ENCODE results near the gene FAM162A.

DNA sequence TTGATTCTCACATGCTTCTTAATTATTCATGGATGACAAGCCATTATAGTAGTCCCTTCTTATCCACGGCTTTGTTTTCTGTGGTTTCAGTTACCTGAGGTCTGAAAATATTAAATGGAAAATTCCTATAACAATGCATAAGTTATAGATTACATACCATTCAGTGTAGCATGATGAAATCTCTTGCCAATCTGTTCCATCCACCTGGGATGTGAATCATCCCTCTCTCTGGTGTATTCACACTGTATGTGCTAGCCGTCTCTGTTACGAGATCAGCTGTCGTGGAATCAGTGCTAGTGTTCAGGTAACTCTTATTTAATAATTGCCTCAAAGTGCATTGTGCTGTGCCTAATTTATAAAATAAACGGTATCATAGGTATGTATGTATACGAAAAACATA lies 26.7 kb downstream of the FAM162A start:
- no peak for TF ChIP-seq POLR2A (IDR thresholded peaks at IDR 0.05; ENCODE audit: low read depth, low read length)
- no peak for TF ChIP-seq POLR2AphosphoS5 (IDR thresholded peaks at IDR 0.05; ENCODE audit: low read depth, low read length)
- TF ChIP-seq TAF1 (IDR thresholded peaks at IDR 0.05; ENCODE audit: borderline replicate concordance, low read depth, low read length) = no peak

Measured in GM12892 (cell line).